ENCODE results near the gene KIF23.
A peak's percentile ranks its signal among the peaks of the same experiment; 100 is the strongest.
"Not testable (repeated sequence)": the region's sequence is repeated elsewhere in the genome, so short reads cannot be mapped to it uniquely, and the experiment has no call there.

The KIF23 gene

DNA sequence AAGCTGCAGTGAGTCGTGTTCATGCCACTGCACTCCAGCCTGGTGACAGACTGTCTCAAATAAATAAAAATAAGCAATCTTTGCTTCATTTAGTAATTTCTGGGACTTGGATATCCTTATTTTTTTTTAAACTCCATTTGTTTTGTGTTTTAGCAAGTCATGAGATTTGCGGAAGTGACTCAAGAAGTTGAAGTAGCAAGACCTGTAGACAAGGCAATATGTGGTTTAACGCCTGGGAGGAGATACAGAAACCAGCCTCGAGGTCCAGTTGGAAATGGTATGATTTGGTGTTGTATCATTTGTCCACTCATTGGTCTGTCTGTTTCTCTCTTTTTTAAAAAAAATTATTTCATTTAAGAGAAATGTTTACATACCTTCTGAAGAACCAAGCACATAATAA is 21.8 kb downstream of the KIF23 start:
- no peak for DNase-seq (ENCODE audit: low read depth)

GRCh38 chr15:69436951-69437350 is 22.8 kb downstream of the KIF23 start:
- DNase-seq (ENCODE audit: low read depth) = no peak

DNA sequence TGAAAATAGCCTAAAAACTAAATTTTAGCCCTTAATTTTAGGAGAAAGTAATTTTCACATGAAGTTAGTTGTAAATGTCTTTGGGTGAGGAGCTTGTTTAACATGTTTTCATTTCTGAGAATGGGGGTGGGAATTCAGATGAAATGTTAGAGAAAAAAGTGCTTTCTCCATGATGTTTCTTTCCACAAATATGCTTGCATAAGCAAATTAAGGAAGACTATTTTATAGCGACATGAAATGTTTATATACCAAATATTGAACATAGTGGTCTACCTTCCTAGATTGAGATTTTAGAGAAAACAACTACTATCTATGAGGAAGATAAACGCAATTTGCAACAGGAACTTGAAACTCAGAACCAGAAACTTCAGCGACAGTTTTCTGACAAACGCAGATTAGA is 25.5 kb downstream of the KIF23 start:
- no peak for DNase-seq (ENCODE audit: low read depth)

- no peak for DNase-seq (ENCODE audit: low read depth)
Observed at GRCh38 chr15:69443032-69443611, 29.0 kb downstream of the KIF23 start.

DNA sequence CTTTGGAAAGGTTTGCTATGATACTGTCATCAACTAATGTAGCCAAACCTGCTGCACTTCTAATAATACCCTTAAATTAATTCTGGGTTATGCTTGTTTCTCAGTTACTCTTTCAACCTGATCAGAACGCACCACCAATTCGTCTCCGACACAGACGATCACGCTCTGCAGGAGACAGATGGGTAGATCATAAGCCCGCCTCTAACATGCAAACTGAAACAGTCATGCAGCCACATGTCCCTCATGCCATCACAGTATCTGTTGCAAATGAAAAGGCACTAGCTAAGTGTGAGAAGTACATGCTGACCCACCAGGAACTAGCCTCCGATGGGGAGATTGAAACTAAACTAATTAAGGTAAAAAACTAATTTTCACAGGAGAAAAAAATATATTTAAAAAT is 30.5 kb downstream of the KIF23 start:
- no peak for DNase-seq (ENCODE audit: low read depth)

DNA sequence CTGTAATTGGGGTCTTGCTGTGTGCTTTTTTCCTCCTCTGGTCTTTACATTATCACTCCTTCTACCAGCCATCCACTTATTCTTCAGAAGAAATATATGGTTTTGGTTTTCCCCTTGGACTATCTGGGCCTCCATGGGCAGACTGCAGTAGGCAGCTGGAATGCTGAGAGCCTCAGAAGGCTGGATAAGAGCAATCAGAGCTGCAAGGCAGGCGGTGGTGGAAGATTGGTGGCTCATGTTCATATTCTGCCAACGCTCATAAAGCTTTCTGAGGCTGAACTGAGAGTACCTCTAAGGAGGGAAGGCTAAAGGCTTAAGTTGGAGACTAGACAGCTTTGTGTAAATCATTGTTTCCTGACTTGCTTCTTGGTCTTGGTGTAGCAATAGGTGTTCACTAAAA is 32.8 kb downstream of the KIF23 start:
- DNase-seq (ENCODE audit: low read depth) = no peak

GRCh38 chr15:69450221-69450620 is 36.1 kb downstream of the KIF23 start:
- DNase-seq (ENCODE audit: low read depth) = not testable (repeated sequence)

GRCh38 chr15:69450968-69451695 is 37.0 kb downstream of the KIF23 start:
- no peak for DNase-seq (ENCODE audit: low read depth)

- DNase-seq (ENCODE audit: low read depth) = peak; percentile 64
Observed at GRCh38 chr15:69451951-69452691, 38.0 kb downstream of the KIF23 start.

DNA sequence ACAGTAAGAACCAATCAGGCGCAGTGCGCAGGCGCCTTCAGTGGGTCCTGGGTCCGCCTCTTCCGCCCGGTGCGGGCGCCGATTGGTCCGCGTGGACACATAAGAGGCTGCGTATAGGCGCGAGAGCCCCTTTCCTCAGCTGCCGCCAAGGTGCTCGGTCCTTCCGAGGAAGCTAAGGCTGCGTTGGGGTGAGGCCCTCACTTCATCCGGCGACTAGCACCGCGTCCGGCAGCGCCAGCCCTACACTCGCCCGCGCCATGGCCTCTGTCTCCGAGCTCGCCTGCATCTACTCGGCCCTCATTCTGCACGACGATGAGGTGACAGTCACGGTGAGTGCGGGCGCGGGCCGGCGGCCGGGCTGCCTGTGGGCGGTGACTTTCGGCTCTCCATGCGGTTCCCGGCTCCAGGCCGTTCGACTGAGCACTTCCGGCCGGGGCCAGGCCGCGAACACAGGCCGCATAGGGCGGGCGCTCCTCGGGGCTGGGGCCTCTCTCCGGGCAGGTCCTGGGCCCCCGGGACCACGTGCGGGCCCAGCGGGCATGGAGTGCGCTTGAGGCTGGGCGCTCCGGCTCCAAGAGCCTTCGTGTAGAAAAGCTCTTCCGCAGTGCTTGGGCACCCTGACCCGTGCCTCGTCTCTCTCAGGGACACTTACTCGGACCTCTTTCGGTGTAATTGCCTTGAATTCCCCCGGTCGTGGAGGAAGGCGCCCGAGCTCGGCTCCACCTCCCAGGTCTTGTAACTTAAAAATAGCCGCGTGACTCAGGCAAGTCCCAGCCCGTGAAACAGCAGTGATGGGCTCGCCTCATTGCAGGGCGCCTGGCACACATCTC is 38.8 kb downstream of the KIF23 start, which contains the start of gene RPLP1:
Gene RPLP1 (plus strand): TSS at position 127 of the 830 bp plus-strand sequence. CDS start 131 bp downstream, at position 258.
- peak; percentile 97 for DNase-seq (ENCODE audit: low read depth)

- DNase-seq (ENCODE audit: low read depth) = peak; percentile 41
Observed at GRCh38 chr15:69454953-69455352, 40.8 kb downstream of the KIF23 start.

GRCh38 chr15:69456208-69457166 is 42.3 kb downstream of the KIF23 start:
- peak; percentile 43 for DNase-seq (ENCODE audit: low read depth)

GRCh38 chr15:69457304-69458280 is 43.4 kb downstream of the KIF23 start:
- DNase-seq (ENCODE audit: low read depth) = no peak

GRCh38 chr15:69459066-69459465 is 44.9 kb downstream of the KIF23 start:
- no peak for DNase-seq (ENCODE audit: low read depth)

DNA sequence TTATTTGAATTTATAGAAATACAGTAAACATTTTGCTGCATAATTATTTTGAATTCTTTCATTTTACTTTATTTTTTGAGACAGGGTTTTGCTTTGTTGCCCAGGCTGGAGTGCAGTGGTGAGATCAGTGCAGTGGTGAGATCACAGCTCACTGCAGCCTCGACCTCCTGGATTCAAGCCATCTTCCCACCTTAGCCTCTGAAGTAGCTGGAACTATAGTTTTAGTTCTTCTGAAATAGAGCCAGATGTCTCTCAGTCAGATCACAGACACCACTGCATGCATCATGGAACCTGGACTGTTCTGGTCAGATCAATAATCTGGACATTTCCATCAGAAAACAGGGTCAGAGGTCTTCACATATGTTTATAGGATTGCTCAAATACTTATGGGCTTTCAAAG is 46.3 kb downstream of the KIF23 start:
- DNase-seq (ENCODE audit: low read depth) = no peak

DNA sequence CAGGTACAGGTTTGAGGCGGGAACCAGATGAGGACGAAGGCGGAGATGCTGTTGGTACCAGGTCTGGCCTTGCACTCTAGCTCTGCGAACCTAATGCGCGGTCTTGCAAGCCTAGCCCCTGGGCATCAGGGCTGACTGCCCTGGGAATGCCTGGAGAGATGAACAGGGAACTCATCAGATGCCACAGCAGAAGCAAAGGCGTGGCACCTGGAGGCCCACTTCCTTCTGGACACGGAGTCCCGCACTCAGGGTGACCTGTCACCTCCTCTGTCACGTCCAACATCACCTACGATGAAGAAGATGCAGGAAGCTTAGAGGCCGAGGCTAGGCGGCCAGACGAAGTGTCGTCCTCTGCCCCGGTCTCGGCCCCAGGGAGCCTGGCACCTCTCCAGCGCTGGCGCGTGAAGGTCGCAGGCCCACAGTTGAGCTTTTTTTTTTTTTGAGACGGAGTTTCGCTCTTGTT is 47.9 kb downstream of the KIF23 start:
- DNase-seq (ENCODE audit: low read depth) = no peak

GRCh38 chr15:69462493-69463181 is 48.5 kb downstream of the KIF23 start:
- DNase-seq (ENCODE audit: low read depth) = peak; percentile 93

GRCh38 chr15:69463182-69463756 is 49.1 kb downstream of the KIF23 start:
- no peak for DNase-seq (ENCODE audit: low read depth)

- no peak for DNase-seq (ENCODE audit: low read depth)
Observed at GRCh38 chr15:69465253-69465652, 51.1 kb downstream of the KIF23 start.

All from CMK (cell line).